ENCODE data around the gene DAB2IP.

DAB2IP gene

GRCh38 chr9:121748727-121749423 lies 97.4 kb downstream of the DAB2IP start:
- DNase-seq: no peak

GRCh38 chr9:121749614-121750013 lies 98.2 kb downstream of the DAB2IP start:
- DNase-seq: no peak

GRCh38 chr9:121750259-121750714 lies 98.9 kb downstream of the DAB2IP start:
- DNase-seq: no peak

GRCh38 chr9:121750715-121751623 lies 99.5 kb downstream of the DAB2IP start:
- DNase-seq: no peak

GRCh38 chr9:121751686-121752445 lies 100.4 kb downstream of the DAB2IP start:
- no peak for DNase-seq

- no peak for DNase-seq
Measured at GRCh38 chr9:121752929-121753328, 101.5 kb downstream of the DAB2IP start.

- no peak for DNase-seq
Measured at GRCh38 chr9:121753802-121754654, 102.6 kb downstream of the DAB2IP start.

GRCh38 chr9:121754655-121755436 lies 103.4 kb downstream of the DAB2IP start:
- no peak for DNase-seq

GRCh38 chr9:121755581-121755980 lies 104.1 kb downstream of the DAB2IP start:
- DNase-seq: no peak

- no peak for DNase-seq
Measured at GRCh38 chr9:121756474-121757280, 105.2 kb downstream of the DAB2IP start.

GRCh38 chr9:121757281-121757585 lies 105.8 kb downstream of the DAB2IP start:
- DNase-seq: no peak

GRCh38 chr9:121758693-121759092 lies 107.3 kb downstream of the DAB2IP start:
- DNase-seq: no peak

- DNase-seq: no peak
Measured at GRCh38 chr9:121759996-121760395, 108.6 kb downstream of the DAB2IP start.

GRCh38 chr9:121760571-121760970 lies 109.1 kb downstream of the DAB2IP start:
- no peak for DNase-seq

- no peak for DNase-seq
Measured at GRCh38 chr9:121763131-121763530, 111.7 kb downstream of the DAB2IP start.

GRCh38 chr9:121763561-121764370 lies 112.3 kb downstream of the DAB2IP start:
- no peak for DNase-seq

GRCh38 chr9:121764371-121764730 lies 112.9 kb downstream of the DAB2IP start:
- no peak for DNase-seq

- no peak for DNase-seq
Measured at GRCh38 chr9:121765021-121765950, 113.9 kb downstream of the DAB2IP start.
